SU-DHL-6 (cell line): ENCODE results near the gene RSF1.

Source experiments
- H2AFZ ChIP-seq: fragments of 200-600 bp; sonication (generic); 2 replicates; pipeline ENCODE4 v1.6.1; 2014; ENCODE audit warnings: low read depth, mild to moderate bottlenecking, moderate library complexity, mixed read lengths, antibody characterized with exemption, low read length; ENCODE audit not compliant: severe bottlenecking
- H3F3A ChIP-seq: fragments of 200-600 bp; shearing (Covaris generic); 2 replicates; pipeline ENCODE4 v1.6.0; 2016; ENCODE audit warnings: antibody characterized with exemption, mild to moderate bottlenecking; ENCODE audit not compliant: insufficient read depth
- H3K27ac ChIP-seq: fragments of 200-600 bp; sonication (generic); 2 replicates; pipeline ENCODE4 v1.5.1; 2016; ENCODE audit warnings: low read depth, mild to moderate bottlenecking, low read length, moderate library complexity, mixed read lengths
- H3K27me3 ChIP-seq: fragments of 200-600 bp; sonication (generic), shearing (Covaris generic); 2 replicates; pipeline ENCODE4 v1.6.0; 2014; ENCODE audit warnings: mild to moderate bottlenecking, low read length
- H3K36me3 ChIP-seq: fragments of 200-600 bp; sonication (generic); 2 replicates; pipeline ENCODE4 v1.6.1; 2014; ENCODE audit warnings: mild to moderate bottlenecking, low read length, mixed read lengths
- H3K4me2 ChIP-seq: fragments of 300-600, 200-600 bp; shearing (Covaris generic), sonication (generic); 2 replicates; pipeline ENCODE4 v1.6.0; 2014; ENCODE audit warnings: low read length, low read depth, mild to moderate bottlenecking; ENCODE audit not compliant: poor library complexity, severe bottlenecking
- H3K4me3 ChIP-seq: fragments of 200-600 bp; sonication (generic); 2 replicates; pipeline ENCODE4 v1.5.1; 2014; ENCODE audit warnings: antibody characterized with exemption, low read length, mild to moderate bottlenecking, mixed read lengths; ENCODE audit not compliant: insufficient read depth, poor library complexity, severe bottlenecking
- H3K79me2 ChIP-seq: fragments of 200-600 bp; sonication (generic); 2 replicates; pipeline ENCODE4 v1.6.1; 2014; ENCODE audit warnings: mild to moderate bottlenecking, low read length, moderate library complexity; ENCODE audit not compliant: insufficient read depth
- H3K9ac ChIP-seq: fragments of 200-600 bp; sonication (generic); 2 replicates; pipeline ENCODE4 v1.7.0; 2014; ENCODE audit warnings: mild to moderate bottlenecking, low read length
- H3K9me2 ChIP-seq: fragments of 200-600 bp; sonication (generic); replicated peaks from 2 replicates; pipeline ENCODE4 v1.6.1; 2014; ENCODE audit warnings: low read length; ENCODE audit not compliant: insufficient read depth
- H3K9me3 ChIP-seq: fragments of 200-600 bp; sonication (generic); 2 replicates; pipeline ENCODE4 v1.6.1; 2014; ENCODE audit warnings: low read length, mixed read lengths; ENCODE audit not compliant: insufficient read depth
- H4K20me1 ChIP-seq: fragments of 200-600 bp; sonication (generic); 2 replicates; pipeline ENCODE4 v1.6.1; 2014; ENCODE audit warnings: low read depth, mild to moderate bottlenecking, antibody characterized with exemption, low read length, moderate library complexity, mixed read lengths
- EZH2phosphoT487 ChIP-seq: fragments of 200-600 bp; sonication (generic), shearing (Covaris generic); conservative IDR thresholded peaks from 2 replicates; pipeline ENCODE4 v1.6.1; 2018; ENCODE audit warnings: mild to moderate bottlenecking, antibody characterized with exemption, low read length, moderate library complexity, mixed read lengths
- TF ChIP-seq, protein P1 (sequence below): fragments of 200-600 bp; sonication (generic); IDR thresholded peaks from one replicate; pipeline ENCODE4 v1.5.1; 2017; ENCODE audit warnings: antibody characterized with exemption, mild to moderate bottlenecking, low read length, moderate library complexity; ENCODE audit not compliant: insufficient read depth, poor library complexity, severe bottlenecking

The RSF1 gene

DNA sequence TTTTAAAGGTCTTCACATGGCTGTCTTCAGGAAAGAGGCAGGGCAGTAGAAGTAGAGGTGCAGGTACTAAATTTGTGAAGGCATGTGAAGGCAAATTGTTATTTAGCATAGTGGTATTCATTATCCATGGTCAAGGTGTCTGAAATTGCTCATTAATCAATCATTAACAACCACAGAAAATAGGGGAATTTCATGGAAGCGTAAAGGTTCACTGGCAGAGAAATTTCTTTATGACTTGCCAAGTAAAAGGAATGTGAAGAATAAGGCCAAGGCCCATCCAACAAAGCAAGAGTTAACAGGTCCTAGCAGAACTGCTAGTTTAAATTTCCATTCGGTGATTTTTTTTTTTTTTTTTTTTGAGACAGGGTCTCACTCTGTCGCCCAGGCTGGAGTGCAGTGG lies 59.0 kb downstream of the RSF1 start:
- H3K4me3 ChIP-seq: no peak overlapping the region
- H2AFZ ChIP-seq: no peak overlapping the region
- 0 out of 2 replicates have a peak, but pooled peaks cover 9% of the 10 kb centered on the region for H3K36me3 ChIP-seq
- H3K4me2 ChIP-seq: no peak overlapping the region
- H3K27ac ChIP-seq: no peak overlapping the region
- no peak overlapping the region for H3K9ac ChIP-seq
- 0 out of 2 replicates have a peak, but pooled peaks cover 4% of the 10 kb centered on the region for H4K20me1 ChIP-seq
- H3K9me2 ChIP-seq: no peaks in the 10 kb centered on the region
- peaks cover 1% of the 10 kb centered on the region; the same call in 1 of the 2 replicates for H3F3A ChIP-seq
- H3K9me3 ChIP-seq: no peaks in the 10 kb centered on the region
- no peaks in the 10 kb centered on the region for H3K27me3 ChIP-seq
- peaks cover 33% of the 10 kb centered on the region for H3K79me2 ChIP-seq
- TF ChIP-seq, protein P1, sequence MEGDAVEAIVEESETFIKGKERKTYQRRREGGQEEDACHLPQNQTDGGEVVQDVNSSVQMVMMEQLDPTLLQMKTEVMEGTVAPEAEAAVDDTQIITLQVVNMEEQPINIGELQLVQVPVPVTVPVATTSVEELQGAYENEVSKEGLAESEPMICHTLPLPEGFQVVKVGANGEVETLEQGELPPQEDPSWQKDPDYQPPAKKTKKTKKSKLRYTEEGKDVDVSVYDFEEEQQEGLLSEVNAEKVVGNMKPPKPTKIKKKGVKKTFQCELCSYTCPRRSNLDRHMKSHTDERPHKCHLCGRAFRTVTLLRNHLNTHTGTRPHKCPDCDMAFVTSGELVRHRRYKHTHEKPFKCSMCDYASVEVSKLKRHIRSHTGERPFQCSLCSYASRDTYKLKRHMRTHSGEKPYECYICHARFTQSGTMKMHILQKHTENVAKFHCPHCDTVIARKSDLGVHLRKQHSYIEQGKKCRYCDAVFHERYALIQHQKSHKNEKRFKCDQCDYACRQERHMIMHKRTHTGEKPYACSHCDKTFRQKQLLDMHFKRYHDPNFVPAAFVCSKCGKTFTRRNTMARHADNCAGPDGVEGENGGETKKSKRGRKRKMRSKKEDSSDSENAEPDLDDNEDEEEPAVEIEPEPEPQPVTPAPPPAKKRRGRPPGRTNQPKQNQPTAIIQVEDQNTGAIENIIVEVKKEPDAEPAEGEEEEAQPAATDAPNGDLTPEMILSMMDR: no peak
- no peak for TF ChIP-seq EZH2phosphoT487

DNA sequence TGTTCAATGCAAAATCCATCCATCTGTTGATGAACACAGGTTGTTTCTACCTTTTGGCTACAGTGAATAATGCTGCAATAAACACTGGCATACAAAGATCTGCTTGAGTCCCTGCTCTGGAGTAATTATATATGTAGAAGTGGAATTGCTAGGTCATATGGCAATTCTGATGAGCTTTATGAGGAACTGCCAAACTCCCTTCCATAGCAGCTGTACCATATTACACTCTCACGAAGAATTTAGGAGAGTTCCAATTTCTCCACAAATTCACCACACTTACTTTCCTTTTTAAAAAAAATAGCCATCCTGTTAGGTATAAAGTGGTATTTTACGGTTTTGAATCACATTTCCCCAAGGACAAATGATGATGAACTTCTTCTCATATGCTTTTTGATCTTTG lies 62.2 kb downstream of the RSF1 start:
- H3F3A ChIP-seq: no peaks in the 10 kb centered on the region
- peaks cover 9% of the 10 kb centered on the region; the same call in 1 of the 2 replicates for H3K36me3 ChIP-seq
- H3K9me2 ChIP-seq: no peaks in the 10 kb centered on the region
- H3K9me3 ChIP-seq: no peaks in the 10 kb centered on the region
- no peak overlapping the region for H3K9ac ChIP-seq
- no peak overlapping the region for H3K27ac ChIP-seq
- no peak for TF ChIP-seq EZH2phosphoT487
- TF ChIP-seq, protein P1: no peak
- no peak overlapping the region for H3K4me3 ChIP-seq
- no peak overlapping the region for H3K4me2 ChIP-seq
- H2AFZ ChIP-seq: no peak overlapping the region
- H3K79me2 ChIP-seq: peaks cover 21% of the 10 kb centered on the region; the same call in 1 of the 2 replicates
- H3K27me3 ChIP-seq: no peaks in the 10 kb centered on the region
- H4K20me1 ChIP-seq: no peaks in the 10 kb centered on the region

DNA sequence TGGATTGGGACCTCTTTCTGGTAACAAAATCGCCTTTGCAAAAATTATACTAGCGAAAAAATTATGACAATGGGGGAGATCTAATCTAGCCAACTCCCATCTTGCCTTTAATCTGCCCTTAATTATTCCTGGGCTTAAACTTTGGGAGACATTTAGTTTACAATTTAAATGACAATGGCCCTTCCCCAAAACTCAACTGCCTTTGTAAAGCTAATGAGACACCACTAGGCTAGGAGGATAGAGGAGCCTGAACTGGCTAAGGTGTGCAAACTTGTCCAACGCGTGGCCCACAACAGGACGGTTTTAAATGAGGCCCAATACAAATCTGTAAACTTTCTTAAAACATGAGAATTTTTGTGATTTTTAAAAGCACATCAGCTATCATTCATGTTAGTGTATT lies 67.3 kb downstream of the RSF1 start:
- Histone ChIP-seq H3K79me2 (peaks cover 37% of the 10 kb centered on the region; the same call in 1 of the 2 replicates), H3K27me3 (no peaks in the 10 kb centered on the region), H3K9me3 (no peaks in the 10 kb centered on the region), H3K9ac (no peak overlapping the region), H3K9me2 (no peaks in the 10 kb centered on the region), H3F3A (no peaks in the 10 kb centered on the region), H3K27ac (no peak overlapping the region), H3K4me2 (no peak overlapping the region), H4K20me1 (0 out of 2 replicates have a peak, but pooled peaks cover 4% of the 10 kb centered on the region), H2AFZ (no peak overlapping the region), H3K36me3 (no peaks in the 10 kb centered on the region; the same call in 1 of the 2 replicates), H3K4me3 (no peak overlapping the region)
- no peak for TF ChIP-seq EZH2phosphoT487
- TF ChIP-seq, protein P1: no peak
